SH-SY5Y (cell line): ENCODE data around the gene RCBTB1.

Experiments used
- GATA2 ChIP-seq: IDR thresholded peaks from 2 replicates; pipeline ENCODE4 v1.6.1; 2011; ENCODE audit warnings: mild to moderate bottlenecking, low read depth, low read length
- GATA3 ChIP-seq: IDR thresholded peaks from 2 replicates; pipeline ENCODE4 v1.6.1; 2011; ENCODE audit warnings: low read depth, mild to moderate bottlenecking, low read length, moderate library complexity

RCBTB1 gene

GRCh38 chr13:49585220-49586157 is at the start of gene RCBTB1:
Gene RCBTB1 (minus strand): TSS chr13:49585558. CDS start chr13:49567279, 18,279 bp downstream.
- no peak for TF ChIP-seq GATA3
- TF ChIP-seq GATA2 = no peak

- TF ChIP-seq GATA3 = no peak
- no peak for TF ChIP-seq GATA2
Observed at GRCh38 chr13:49633710-49634109, 48.4 kb upstream of the RCBTB1 start.

GRCh38 chr13:49632156-49632555 is 46.8 kb upstream of the RCBTB1 start:
- TF ChIP-seq GATA2 (no peak), GATA3 (no peak)

GRCh38 chr13:49630580-49630979 is 45.2 kb upstream of the RCBTB1 start:
- TF ChIP-seq GATA3 (no peak), GATA2 (no peak)

GRCh38 chr13:49629947-49630346 is 44.6 kb upstream of the RCBTB1 start:
- TF ChIP-seq GATA2 = no peak
- no peak for TF ChIP-seq GATA3

- TF ChIP-seq GATA3 (no peak), GATA2 (no peak)
Observed at GRCh38 chr13:49629196-49629938, 44.0 kb upstream of the RCBTB1 start.

- no peak for TF ChIP-seq GATA3
- TF ChIP-seq GATA2 = no peak
Observed at GRCh38 chr13:49627831-49628652, 42.7 kb upstream of the RCBTB1 start, which contains the start of gene ARL11. Gene ARL11 (plus strand): TSS chr13:49628507. CDS start chr13:49630448, 1,941 bp downstream.

- no peak for TF ChIP-seq GATA2
- TF ChIP-seq GATA3 = no peak
Observed at GRCh38 chr13:49625392-49626079, 40.2 kb upstream of the RCBTB1 start.

GRCh38 chr13:49624229-49624628 is 38.9 kb upstream of the RCBTB1 start:
- no peak for TF ChIP-seq GATA2
- TF ChIP-seq GATA3 = no peak

GRCh38 chr13:49622174-49622946 is 37.0 kb upstream of the RCBTB1 start:
- TF ChIP-seq GATA2 (no peak), GATA3 (no peak)

GRCh38 chr13:49620170-49620621 is 34.8 kb upstream of the RCBTB1 start:
- TF ChIP-seq GATA2 = no peak

GRCh38 chr13:49616676-49617065 is 31.3 kb upstream of the RCBTB1 start:
- TF ChIP-seq GATA2 (no peak), GATA3 (no peak)
